Glutamatergic neuron (in vitro differentiated cells): ENCODE results near the gene DISP1. TPM values are rescaled to one million over a fixed set of nuclear protein-coding genes. Genes with fewer than 3 reads are reported as not detected.

Source experiments
- DNase-seq: peaks from one replicate; pipeline ENCODE4 v3.0.0; 2022
- H3K27ac Mint-ChIP-seq: one replicate; pipeline ENCODE4 v1.8.0; 2020; ENCODE audit warnings: mild to moderate bottlenecking, mixed read lengths, inconsistent platforms; ENCODE audit not compliant: unreplicated experiment
- H3K27me3 Mint-ChIP-seq: one replicate; pipeline ENCODE4 v1.8.0; 2020; ENCODE audit warnings: mild to moderate bottlenecking, moderate library complexity, mixed read lengths, inconsistent platforms; ENCODE audit not compliant: unreplicated experiment
- H3K36me3 Mint-ChIP-seq: one replicate; pipeline ENCODE4 v1.8.0; 2020; ENCODE audit warnings: mild to moderate bottlenecking, mixed read lengths, inconsistent platforms; ENCODE audit not compliant: unreplicated experiment
- H3K4me1 Mint-ChIP-seq: one replicate; pipeline ENCODE4 v1.8.0; 2020; ENCODE audit warnings: mild to moderate bottlenecking, low read depth, mixed read lengths, inconsistent platforms; ENCODE audit not compliant: unreplicated experiment
- H3K4me3 Mint-ChIP-seq: one replicate; pipeline ENCODE4 v1.8.0; 2020; ENCODE audit warnings: mild to moderate bottlenecking, mixed read lengths, inconsistent platforms; ENCODE audit not compliant: unreplicated experiment
- H3K9me3 Mint-ChIP-seq: one replicate; pipeline ENCODE4 v1.8.0; 2020; ENCODE audit warnings: mild to moderate bottlenecking, moderate library complexity, mixed read lengths, inconsistent platforms; ENCODE audit not compliant: unreplicated experiment
- total RNA-seq: library from RNA; stranded (reverse); fragmentation: NEBNext Ultra II Directional; extraction: Animal tissue kit (Norgen Biotek cat#: 25700); gene quantifications from one replicate; pipeline ENCODE4 v1.2.1, GENCODE V29; 2021; ENCODE audit not compliant: unreplicated experiment
- TF ChIP-seq, protein P1 (sequence below): fragments of 200-600 bp; sonication (generic); IDR thresholded peaks from one replicate; pipeline ENCODE4 v1.5.0; 2021; ENCODE audit not compliant: partially characterized antibody, unreplicated experiment

Gene DISP1
- total RNA-seq, 1 donor from 2014 or later = 9.6 TPM

DNA sequence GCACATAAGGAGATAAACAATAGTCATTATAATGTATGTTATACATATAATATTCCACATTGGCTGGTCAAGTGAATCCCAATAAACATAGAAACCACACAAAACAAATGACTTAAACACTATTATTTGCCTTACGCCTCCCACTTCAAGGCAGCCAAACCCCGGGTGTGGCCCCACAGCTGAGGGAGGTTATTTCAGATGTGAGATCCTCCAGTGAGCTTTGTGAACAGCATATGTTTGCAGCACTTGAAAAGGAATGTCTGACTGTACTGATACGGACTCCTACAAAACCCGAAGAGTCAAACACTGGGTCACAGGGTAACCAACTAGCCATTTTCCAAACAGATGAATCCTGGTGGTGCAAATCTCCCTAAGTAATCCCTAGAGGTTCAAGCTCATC is 27.1 kb upstream of the DISP1 start:
- Mint-ChIP-seq H3K9me3 (no peaks in the 10 kb centered on the region), H3K27ac (no peak overlapping the region), H3K4me3 (no peak overlapping the region), H3K27me3 (no peaks in the 10 kb centered on the region), H3K4me1 (no peaks in the 10 kb centered on the region), H3K36me3 (no peaks in the 10 kb centered on the region)
- no peak for DNase-seq
- TF ChIP-seq, protein P1, sequence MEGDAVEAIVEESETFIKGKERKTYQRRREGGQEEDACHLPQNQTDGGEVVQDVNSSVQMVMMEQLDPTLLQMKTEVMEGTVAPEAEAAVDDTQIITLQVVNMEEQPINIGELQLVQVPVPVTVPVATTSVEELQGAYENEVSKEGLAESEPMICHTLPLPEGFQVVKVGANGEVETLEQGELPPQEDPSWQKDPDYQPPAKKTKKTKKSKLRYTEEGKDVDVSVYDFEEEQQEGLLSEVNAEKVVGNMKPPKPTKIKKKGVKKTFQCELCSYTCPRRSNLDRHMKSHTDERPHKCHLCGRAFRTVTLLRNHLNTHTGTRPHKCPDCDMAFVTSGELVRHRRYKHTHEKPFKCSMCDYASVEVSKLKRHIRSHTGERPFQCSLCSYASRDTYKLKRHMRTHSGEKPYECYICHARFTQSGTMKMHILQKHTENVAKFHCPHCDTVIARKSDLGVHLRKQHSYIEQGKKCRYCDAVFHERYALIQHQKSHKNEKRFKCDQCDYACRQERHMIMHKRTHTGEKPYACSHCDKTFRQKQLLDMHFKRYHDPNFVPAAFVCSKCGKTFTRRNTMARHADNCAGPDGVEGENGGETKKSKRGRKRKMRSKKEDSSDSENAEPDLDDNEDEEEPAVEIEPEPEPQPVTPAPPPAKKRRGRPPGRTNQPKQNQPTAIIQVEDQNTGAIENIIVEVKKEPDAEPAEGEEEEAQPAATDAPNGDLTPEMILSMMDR = no peak

DNA sequence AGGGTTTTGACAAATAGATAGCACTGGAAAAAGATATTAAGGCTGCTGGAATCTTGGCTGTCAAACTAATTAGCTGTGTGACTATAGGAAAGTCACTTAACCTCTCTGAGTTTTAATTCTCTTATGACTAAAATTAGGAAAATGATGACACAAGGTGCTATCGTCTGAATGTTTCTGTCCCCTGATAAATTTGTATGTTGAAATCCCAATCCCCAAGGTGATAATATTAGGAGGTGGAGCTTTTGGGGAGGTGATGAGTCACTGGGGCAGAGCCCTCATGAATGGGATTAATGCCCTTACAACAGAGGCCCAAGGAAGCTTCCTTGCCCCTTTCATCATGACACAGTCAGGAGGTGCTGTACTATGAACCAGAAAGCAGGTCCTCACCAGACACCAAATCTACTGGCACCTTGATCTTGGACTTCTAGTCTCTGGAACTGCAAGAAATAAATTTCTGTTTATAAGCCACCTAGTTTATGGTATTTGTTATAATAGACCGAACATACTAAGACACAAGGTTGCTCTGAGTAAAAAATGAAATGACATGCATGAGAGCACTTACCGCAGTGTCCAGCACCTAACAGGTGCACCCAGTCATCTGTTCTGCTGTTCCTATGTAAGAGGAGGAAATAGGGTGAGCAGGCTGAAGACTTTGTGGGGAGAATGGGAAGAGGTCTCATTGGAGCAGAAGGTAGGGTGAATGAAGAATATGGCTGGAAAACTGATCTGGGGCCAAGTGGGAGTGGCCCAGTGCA is 26.3 kb upstream of the DISP1 start:
- TF ChIP-seq, protein P1 = no peak
- no peak for DNase-seq
- Mint-ChIP-seq H3K27me3 (no peaks in the 10 kb centered on the region), H3K4me3 (no peak overlapping the region), H3K36me3 (no peaks in the 10 kb centered on the region), H3K4me1 (no peaks in the 10 kb centered on the region), H3K9me3 (no peaks in the 10 kb centered on the region), H3K27ac (no peak overlapping the region)

DNA sequence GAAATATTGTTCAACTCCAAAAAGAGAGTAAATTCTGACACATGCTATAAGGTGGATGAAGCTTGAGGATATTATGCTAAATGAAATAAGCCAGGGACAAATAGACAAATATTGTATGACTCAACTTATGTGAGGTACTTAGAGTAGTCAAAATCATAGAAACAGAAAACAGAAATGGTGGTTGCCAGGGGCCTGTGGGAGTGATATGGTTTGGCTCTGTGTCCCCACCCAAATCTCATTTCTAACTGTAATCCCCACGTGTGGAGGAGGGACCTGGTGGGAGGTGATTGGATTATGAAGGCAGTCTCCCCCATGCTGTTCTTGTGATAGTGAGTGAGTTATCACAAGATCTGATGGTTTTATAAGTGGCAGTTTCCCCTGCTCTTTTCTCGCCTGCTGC is 24.7 kb upstream of the DISP1 start:
- no peaks in the 10 kb centered on the region for H3K27me3 Mint-ChIP-seq
- H3K36me3 Mint-ChIP-seq = no peaks in the 10 kb centered on the region
- no peak overlapping the region for H3K4me3 Mint-ChIP-seq
- H3K4me1 Mint-ChIP-seq = no peaks in the 10 kb centered on the region
- no peak for DNase-seq
- TF ChIP-seq, protein P1 = no peak
- H3K9me3 Mint-ChIP-seq = no peaks in the 10 kb centered on the region
- H3K27ac Mint-ChIP-seq = no peak overlapping the region

DNA sequence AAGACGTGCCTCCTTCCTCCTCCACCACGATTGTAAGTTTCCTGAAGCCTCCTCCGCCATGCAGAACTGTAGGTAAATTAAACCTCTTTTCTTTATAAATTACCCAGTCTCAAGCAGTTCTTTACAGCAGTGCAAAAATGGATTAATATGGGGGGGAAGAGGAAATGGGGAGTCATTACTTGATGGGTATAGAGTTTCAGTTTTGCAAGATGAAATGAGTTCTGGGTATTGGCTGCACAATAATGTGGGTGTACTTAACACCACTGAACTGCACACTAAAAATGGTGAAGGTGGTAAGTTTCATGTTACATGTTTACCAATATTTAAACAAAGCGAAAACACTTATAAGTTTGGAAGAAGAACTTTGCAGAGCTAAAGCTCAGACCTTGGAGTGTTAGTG is 24.3 kb upstream of the DISP1 start:
- H3K27me3 Mint-ChIP-seq = no peaks in the 10 kb centered on the region
- TF ChIP-seq, protein P1 = no peak
- H3K4me3 Mint-ChIP-seq = no peak overlapping the region
- H3K27ac Mint-ChIP-seq = no peak overlapping the region
- H3K4me1 Mint-ChIP-seq = no peaks in the 10 kb centered on the region
- DNase-seq = no peak
- no peaks in the 10 kb centered on the region for H3K9me3 Mint-ChIP-seq
- no peaks in the 10 kb centered on the region for H3K36me3 Mint-ChIP-seq

DNA sequence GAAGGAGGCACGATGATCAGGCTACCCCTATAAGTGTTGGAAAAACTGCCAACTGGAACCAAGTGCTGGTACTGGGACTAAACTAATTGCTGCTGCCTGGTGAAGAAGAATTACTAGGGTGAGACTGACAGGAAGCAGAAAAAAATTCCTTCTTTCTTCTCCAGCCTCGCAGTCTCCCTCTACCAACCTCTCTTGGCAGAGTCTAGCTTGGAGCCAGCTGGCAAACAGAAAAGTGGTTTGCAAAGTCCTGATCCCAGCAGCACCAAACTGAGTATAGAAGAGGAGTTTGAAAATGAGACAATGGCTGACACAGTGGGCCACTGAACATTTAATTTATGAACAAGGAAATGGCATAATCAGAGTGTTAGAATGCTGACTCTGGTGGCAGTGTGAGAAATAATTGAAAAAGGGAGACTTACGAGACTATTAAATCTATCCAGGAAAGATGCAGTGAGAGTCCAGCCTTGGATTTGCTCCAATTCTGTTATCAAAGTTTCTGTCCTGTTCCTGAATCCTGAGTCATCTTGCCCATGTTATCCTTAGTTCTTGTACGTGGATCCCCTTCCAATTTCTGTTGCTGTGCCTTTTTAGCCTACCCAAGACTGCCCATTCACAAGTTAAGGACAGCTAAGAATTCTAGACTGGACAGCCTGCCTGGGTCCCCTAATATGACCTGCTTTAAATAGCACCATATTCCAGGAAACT is 23.7 kb upstream of the DISP1 start:
- Mint-ChIP-seq H3K27me3 (no peaks in the 10 kb centered on the region), H3K9me3 (no peaks in the 10 kb centered on the region), H3K4me3 (no peak overlapping the region), H3K27ac (no peak overlapping the region), H3K4me1 (no peaks in the 10 kb centered on the region), H3K36me3 (no peaks in the 10 kb centered on the region)
- TF ChIP-seq, protein P1 = no peak
- no peak for DNase-seq
